Lung (tissue), 12 donors: ENCODE data around the gene EDN1. TPM values are rescaled to one million over a fixed set of nuclear protein-coding genes. Genes with fewer than 3 reads are reported as not detected.
A peak's percentile ranks its signal among the peaks of the same experiment; 100 is the strongest.
"Not testable (repeated sequence)": the region's sequence is repeated elsewhere in the genome, so short reads cannot be mapped to it uniquely, and the experiment has no call there.

ENCODE experiments used
- ATAC-seq: fragments of 200-7000 bp; cut with Tn5 transposase; one replicate; pipeline ENCODE4 v1.9.1; 2020; ENCODE audit warnings: moderate number of reproducible peaks; ENCODE audit not compliant: insufficient read depth, low FRiP score
- DNase-seq, 3 donors: peaks; one replicate each; pipeline ENCODE4 v3.0.0-alpha.2; 2013 to 2017
- H3K27ac ChIP-seq, 2 donors: one replicate each; pipeline ENCODE4 v1.5.1; 2013; ENCODE audit warnings: mild to moderate bottlenecking in 2 of 2, moderate library complexity in 2 of 2, control low read depth in 1 of 2, inconsistent platforms in 1 of 2, low read depth in 1 of 2, low read length in 1 of 2
- H3K27me3 ChIP-seq, 3 donors: one replicate each; pipeline ENCODE4 v1.5.1; 2013; ENCODE audit warnings: low read length in 2 of 3; ENCODE audit not compliant: control insufficient read depth in 3 of 3, insufficient read depth in 3 of 3
- H3K36me3 ChIP-seq, 4 donors: one replicate each; pipeline ENCODE4 v1.5.1; 2013; ENCODE audit warnings: low read length in 4 of 4, mild to moderate bottlenecking in 1 of 4, moderate library complexity in 1 of 4; ENCODE audit not compliant: control insufficient read depth in 4 of 4, insufficient read depth in 4 of 4
- H3K4me1 ChIP-seq, 5 donors: one replicate each; pipeline ENCODE4 v1.5.1; 2013; ENCODE audit warnings: low read length in 5 of 5, mild to moderate bottlenecking in 2 of 5, moderate library complexity in 1 of 5; ENCODE audit not compliant: control insufficient read depth in 5 of 5, insufficient read depth in 5 of 5
- H3K4me3 ChIP-seq: one replicate; pipeline ENCODE4 v1.5.1; 2013; ENCODE audit warnings: mild to moderate bottlenecking, control low read depth, moderate library complexity
- H3K9ac ChIP-seq, 2 donors: one replicate each; pipeline ENCODE4 v1.5.1; 2013; ENCODE audit warnings: low read length in 2 of 2, control low read depth in 1 of 2; ENCODE audit not compliant: insufficient read depth in 1 of 2
- H3K9me3 ChIP-seq, 4 donors: one replicate each; pipeline ENCODE4 v1.5.1; 2013; ENCODE audit warnings: low read length in 3 of 4, mild to moderate bottlenecking in 1 of 4, moderate library complexity in 1 of 4; ENCODE audit not compliant: control insufficient read depth in 4 of 4, insufficient read depth in 3 of 4
- WGBS, 2 donors: extraction: QIAGEN DNeasy Blood & Tissue Kit; methylation state at CpG; one replicate each; pipeline ENCODE4 v1.1.7; 2013; 5-methylcytosine and 5-hydroxymethylcytosine counted together
- polyA plus RNA-seq, 2 donors: library from polyadenylated mRNA; stranded (reverse); fragments of 200-250 nt; gene quantifications; one replicate each; pipeline ENCODE4 v1.2.1, GENCODE V29; 2013
- total RNA-seq, 2 donors: library from RNA; depleted of rRNA in 1 of 2; stranded (reverse); fragments of >200 nt in 1 of 2; gene quantifications; one replicate each; pipeline ENCODE4 v1.2.1, GENCODE V29; 2014 to 2021
- TF ChIP-seq, protein P1 (sequence below): IDR thresholded peaks from 2 replicates; pipeline ENCODE4 v1.5.1; 2012; ENCODE audit warnings: mild to moderate bottlenecking; ENCODE audit errors: control extremely low read depth, extremely low read depth
- donor health status: control.
- donor health status: control.
- donor health status: Bipolar disorder and iron deficiency.
- donor health status: healthy.
- donor health status: DM: yes; HTN: yes; CAD: no.

The EDN1 gene
- total and polyA plus RNA-seq, 4 donors = 18.4 to 112 (median 40.3) TPM

DNA sequence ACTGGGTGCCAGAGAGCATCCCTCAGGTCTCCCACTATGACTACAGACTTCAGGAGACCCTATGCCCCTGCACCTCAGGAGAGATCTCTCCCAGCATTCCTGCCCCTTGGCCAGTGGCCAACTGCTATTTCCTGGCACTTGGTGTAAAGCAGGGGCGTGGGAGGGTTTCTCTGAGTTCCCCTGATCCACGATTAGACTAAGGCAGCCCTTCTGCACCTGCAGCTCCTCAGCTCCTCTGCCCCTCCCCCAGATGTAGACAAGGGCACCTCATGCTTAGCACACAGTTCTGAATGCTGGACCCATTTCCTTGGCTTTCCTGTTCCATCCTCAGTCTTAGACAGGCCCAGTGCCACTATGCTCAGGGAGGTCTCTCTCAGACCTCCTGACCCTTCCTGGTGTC, 28.6 kb downstream of the EDN1 start:
- no peaks in the 10 kb centered on the region for H3K36me3 ChIP-seq
- H3K27me3 ChIP-seq = no peaks in the 10 kb centered on the region
- ATAC-seq (no peak), DNase-seq (no peak)
- H3K4me1 ChIP-seq = no peaks in the 10 kb centered on the region
- H3K4me3 ChIP-seq = no peak overlapping the region
- no peak overlapping the region for H3K27ac ChIP-seq
- H3K9me3 ChIP-seq = peaks cover 0 to 2% (median 0%) of the 10 kb centered on the region in 4 donors
- no peak overlapping the region for H3K9ac ChIP-seq
- WGBS, 2 donors = 79 to 82% methylated on average over 2 of the region's 2 CpGs
- TF ChIP-seq, protein P1, sequence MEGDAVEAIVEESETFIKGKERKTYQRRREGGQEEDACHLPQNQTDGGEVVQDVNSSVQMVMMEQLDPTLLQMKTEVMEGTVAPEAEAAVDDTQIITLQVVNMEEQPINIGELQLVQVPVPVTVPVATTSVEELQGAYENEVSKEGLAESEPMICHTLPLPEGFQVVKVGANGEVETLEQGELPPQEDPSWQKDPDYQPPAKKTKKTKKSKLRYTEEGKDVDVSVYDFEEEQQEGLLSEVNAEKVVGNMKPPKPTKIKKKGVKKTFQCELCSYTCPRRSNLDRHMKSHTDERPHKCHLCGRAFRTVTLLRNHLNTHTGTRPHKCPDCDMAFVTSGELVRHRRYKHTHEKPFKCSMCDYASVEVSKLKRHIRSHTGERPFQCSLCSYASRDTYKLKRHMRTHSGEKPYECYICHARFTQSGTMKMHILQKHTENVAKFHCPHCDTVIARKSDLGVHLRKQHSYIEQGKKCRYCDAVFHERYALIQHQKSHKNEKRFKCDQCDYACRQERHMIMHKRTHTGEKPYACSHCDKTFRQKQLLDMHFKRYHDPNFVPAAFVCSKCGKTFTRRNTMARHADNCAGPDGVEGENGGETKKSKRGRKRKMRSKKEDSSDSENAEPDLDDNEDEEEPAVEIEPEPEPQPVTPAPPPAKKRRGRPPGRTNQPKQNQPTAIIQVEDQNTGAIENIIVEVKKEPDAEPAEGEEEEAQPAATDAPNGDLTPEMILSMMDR = no peak

DNA sequence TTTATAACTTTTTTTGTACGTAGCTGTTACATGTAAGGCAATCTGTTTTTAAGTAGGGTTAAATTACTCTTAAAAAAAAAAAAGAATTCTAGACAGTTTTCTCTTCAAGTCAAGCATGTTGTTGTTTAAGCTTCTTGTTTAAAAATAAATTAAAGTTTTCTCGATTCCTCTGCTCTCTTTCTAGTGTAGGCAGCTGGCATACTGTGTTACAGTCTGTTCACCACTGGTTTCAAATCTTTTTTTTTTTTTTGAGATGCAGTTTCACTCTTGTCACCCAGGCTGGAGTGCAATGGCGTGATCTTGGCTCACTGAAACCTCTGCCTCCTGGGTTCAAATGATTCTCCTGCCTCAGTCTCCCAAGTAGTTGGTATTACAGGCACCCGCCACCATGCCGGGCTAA, 29.9 kb downstream of the EDN1 start:
- not testable (repeated sequence) for H3K36me3 ChIP-seq, H3K4me1 ChIP-seq
- 95 to 96% methylated on average over 5 of the region's 5 CpGs for WGBS, 2 donors

DNA sequence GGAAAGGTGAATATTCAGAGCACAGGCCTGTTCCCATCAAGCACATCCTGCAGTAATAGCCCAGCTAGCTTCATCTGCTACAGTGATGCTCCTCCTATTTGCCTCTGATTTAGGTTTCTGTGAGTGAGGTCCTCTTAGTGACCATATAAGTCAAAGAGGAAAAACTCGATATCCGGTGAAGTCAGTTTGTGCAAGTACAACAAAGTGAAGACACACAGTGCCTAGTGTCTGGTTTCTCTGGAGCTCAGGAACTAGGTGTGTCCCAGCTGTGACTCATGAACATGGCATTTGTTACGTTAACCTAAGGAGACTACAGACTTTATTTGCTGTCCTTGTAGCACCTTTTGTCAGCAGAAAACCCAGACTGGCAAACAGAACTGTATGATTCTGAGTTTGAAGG, 33.9 kb downstream of the EDN1 start:
- Histone ChIP-seq H3K36me3 (no peaks in the 10 kb centered on the region), H3K27me3 (no peaks in the 10 kb centered on the region), H3K27ac (no peak overlapping the region), H3K9ac (no peak overlapping the region), H3K9me3 (peaks cover 0 to 1% (median 0%) of the 10 kb centered on the region in 4 donors), H3K4me3 (no peak overlapping the region), H3K4me1 (no peaks in the 10 kb centered on the region)
- ATAC-seq = peak; percentile 84
- TF ChIP-seq, protein P1 = no peak
- 54 to 76% methylated on average over 3 of the region's 3 CpGs for WGBS, 2 donors
- peak in 2 of 3 donors; percentile 12 to 32 for DNase-seq

More for the DNA sequence above, 29.9 kb downstream of the EDN1 start:
- H3K9ac ChIP-seq, H3K4me3 ChIP-seq, ATAC-seq, H3K9me3 ChIP-seq, H3K27ac ChIP-seq, DNase-seq, H3K27me3 ChIP-seq: not testable (repeated sequence)

DNA sequence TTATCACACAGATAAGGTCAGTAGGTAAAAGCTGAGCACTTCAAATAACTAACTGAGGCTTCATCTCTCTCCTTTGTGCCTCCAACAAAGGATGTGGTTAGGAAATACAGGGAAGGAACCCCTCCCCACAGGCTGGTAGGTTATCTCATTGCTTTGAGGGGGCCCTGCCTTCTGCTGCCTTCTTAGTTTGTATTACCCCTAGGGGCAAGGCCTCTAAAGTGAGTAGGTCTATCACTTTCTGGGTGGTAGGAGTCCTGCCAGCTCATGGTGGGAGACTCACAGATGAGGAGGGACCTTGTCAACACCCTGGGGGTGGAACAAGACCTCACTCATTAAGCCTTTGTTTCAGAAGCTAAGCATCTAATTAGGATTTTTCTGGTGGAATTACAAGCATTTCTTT, 34.6 kb downstream of the EDN1 start:
- DNase-seq (no peak), ATAC-seq (no peak)
- H3K9ac ChIP-seq = no peak overlapping the region
- H3K27me3 ChIP-seq = no peaks in the 10 kb centered on the region
- H3K9me3 ChIP-seq = peaks cover 0 to 1% (median 0%) of the 10 kb centered on the region in 4 donors
- peak overlapping the region in 1 of 2 donors; percentile 77 for H3K27ac ChIP-seq
- H3K4me1 ChIP-seq = no peaks in the 10 kb centered on the region
- H3K4me3 ChIP-seq = no peak overlapping the region
- no peaks in the 10 kb centered on the region for H3K36me3 ChIP-seq
- TF ChIP-seq, protein P1 = no peak
